Measurements from ENCODE around the gene UAP1L1. TPM values are rescaled to one million over a fixed set of nuclear protein-coding genes. Genes with fewer than 3 reads are reported as not detected.

The UAP1L1 gene
- total and polyA plus RNA-seq, 9 of the 15 experiments (the other 6 are each of a cell fraction or from before 2014, with no cell fraction given), result 0.20 to 8.6 (median 3.7) TPM

GRCh38 chr9:137127301-137128157 lies 50.2 kb downstream of the UAP1L1 start (continued):
- TF ChIP-seq ELF1 (tag; IDR thresholded peaks at IDR 0.05) (peak; percentile 81), BCOR (IDR thresholded peaks at IDR 0.05) (0 out of 2 replicates have a peak, but pooled peaks have one; percentile 21), ELK3 (CRISPR knock-in tag; IDR thresholded peaks at IDR 0.05) (no peak), PHTF2 (CRISPR knock-in tag; IDR thresholded peaks at IDR 0.05) (no peak), SLC30A9 (CRISPR knock-in tag; IDR thresholded peaks at IDR 0.05) (no peak), ZNF740 (CRISPR knock-in tag; IDR thresholded peaks at IDR 0.05) (0 out of 2 replicates have a peak, but pooled peaks have one; percentile 26), ZNF740 (tag; IDR thresholded peaks at IDR 0.05) (0 out of 4 replicates have a peak, but pooled peaks of 1 of the 2 experiments have one; percentile 41), NCOR1 (IDR thresholded peaks at IDR 0.05) (peak; percentile 19; the same call in 1 of the 2 replicates), FOSL1 (tag; conservative IDR thresholded peaks at IDR 0.05) (no peak), HES1 (IDR thresholded peaks at IDR 0.05; ENCODE audit: low read depth) (no peak), ETV5 (CRISPR knock-in tag; IDR thresholded peaks at IDR 0.05; ENCODE audit: low read depth) (peak; percentile 73), KLF10 (CRISPR knock-in tag; IDR thresholded peaks at IDR 0.05) (no peak), ZBTB40 (IDR thresholded peaks at IDR 0.05) (peak; percentile 92), ZBTB40 (CRISPR knock-in tag; IDR thresholded peaks at IDR 0.05) (no peak), ETV1 (tag; conservative IDR thresholded peaks at IDR 0.05; ENCODE audit: low read depth) (peak; percentile 69), C11orf30 (IDR thresholded peaks at IDR 0.05; ENCODE audit: low read depth) (no peak)

All from K562 (cell line).